ENCODE measurements around the gene MYL9. TPM values are rescaled to one million over a fixed set of nuclear protein-coding genes. Genes with fewer than 3 reads are reported as not detected.

The MYL9 gene
- total RNA-seq, 4 donors from 2014 or later, result 34.2 to 99.0 (median 58.2) TPM

- TF ChIP-seq, protein P1, sequence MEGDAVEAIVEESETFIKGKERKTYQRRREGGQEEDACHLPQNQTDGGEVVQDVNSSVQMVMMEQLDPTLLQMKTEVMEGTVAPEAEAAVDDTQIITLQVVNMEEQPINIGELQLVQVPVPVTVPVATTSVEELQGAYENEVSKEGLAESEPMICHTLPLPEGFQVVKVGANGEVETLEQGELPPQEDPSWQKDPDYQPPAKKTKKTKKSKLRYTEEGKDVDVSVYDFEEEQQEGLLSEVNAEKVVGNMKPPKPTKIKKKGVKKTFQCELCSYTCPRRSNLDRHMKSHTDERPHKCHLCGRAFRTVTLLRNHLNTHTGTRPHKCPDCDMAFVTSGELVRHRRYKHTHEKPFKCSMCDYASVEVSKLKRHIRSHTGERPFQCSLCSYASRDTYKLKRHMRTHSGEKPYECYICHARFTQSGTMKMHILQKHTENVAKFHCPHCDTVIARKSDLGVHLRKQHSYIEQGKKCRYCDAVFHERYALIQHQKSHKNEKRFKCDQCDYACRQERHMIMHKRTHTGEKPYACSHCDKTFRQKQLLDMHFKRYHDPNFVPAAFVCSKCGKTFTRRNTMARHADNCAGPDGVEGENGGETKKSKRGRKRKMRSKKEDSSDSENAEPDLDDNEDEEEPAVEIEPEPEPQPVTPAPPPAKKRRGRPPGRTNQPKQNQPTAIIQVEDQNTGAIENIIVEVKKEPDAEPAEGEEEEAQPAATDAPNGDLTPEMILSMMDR (IDR thresholded peaks at IDR 0.05), result no peak
- no peak for TF ChIP-seq POLR2A (IDR thresholded peaks at IDR 0.05)
- H3K27ac ChIP-seq, result peak overlapping the region in 2 of 4 donors; percentile 25 to 54
- no peak overlapping the region for H3K4me3 ChIP-seq
Observed at GRCh38 chr20:36538026-36538722, 3.1 kb upstream of the MYL9 start.

DNA sequence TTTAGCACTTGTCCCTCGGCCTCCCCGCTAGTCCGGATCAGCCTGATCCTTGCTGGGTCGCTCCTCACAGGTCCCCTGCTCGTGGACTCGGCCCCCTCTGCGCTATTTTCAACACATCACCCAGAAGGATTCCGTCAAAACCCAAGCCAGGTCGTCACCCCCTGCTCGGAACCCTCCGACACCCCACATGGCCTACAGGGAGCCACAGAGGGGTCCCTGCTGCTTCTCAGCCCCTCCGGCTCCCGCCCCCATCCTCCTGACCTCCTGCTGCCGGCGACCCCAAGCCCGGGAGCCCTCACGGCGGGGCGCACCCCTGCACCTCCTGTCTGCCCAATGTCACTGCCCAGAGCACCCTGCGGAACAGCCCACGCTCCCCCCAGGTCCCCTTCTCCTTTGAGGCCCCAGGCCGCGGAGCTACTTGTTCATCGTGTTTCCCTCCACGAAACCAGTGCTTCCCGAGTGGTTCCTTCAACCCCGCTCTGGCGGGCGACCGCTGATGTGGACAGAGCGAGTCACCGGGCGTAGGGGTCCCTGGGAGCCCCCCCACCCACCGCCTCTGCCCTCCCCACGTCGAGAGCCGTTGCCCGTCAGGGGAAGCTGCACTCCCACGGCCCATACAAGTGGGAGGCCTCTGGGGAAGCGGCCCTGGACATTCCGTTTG lies 638 bp upstream of the MYL9 start:
- no peaks in the 10 kb centered on the region for H3K9me3 ChIP-seq
- DNase-seq, result no peak
- no peaks in the 10 kb centered on the region for H3K36me3 ChIP-seq
- H3K27me3 ChIP-seq, result no peaks in the 10 kb centered on the region
- TF ChIP-seq, protein P1 (IDR thresholded peaks at IDR 0.05), result no peak
- no peak for TF ChIP-seq POLR2A (IDR thresholded peaks at IDR 0.05)
- H3K27ac ChIP-seq, result peak overlapping the region; percentile 69 to 87 (median 82)
- H3K4me1 ChIP-seq, result peaks cover 0 to 19% (median 0%) of the 10 kb centered on the region in 4 donors
- peak overlapping the region; percentile 43 to 60 (median 54) for H3K4me3 ChIP-seq

More at GRCh38 chr20:36538026-36538722, 3.1 kb upstream of the MYL9 start:
- H3K9me3 ChIP-seq, result no peaks in the 10 kb centered on the region
- H3K4me1 ChIP-seq, result peaks cover 0 to 9% (median 0%) of the 10 kb centered on the region in 4 donors
- peak in 1 of 3 donors; percentile 23 for DNase-seq
- H3K36me3 ChIP-seq, result no peaks in the 10 kb centered on the region
- no peaks in the 10 kb centered on the region for H3K27me3 ChIP-seq

DNA sequence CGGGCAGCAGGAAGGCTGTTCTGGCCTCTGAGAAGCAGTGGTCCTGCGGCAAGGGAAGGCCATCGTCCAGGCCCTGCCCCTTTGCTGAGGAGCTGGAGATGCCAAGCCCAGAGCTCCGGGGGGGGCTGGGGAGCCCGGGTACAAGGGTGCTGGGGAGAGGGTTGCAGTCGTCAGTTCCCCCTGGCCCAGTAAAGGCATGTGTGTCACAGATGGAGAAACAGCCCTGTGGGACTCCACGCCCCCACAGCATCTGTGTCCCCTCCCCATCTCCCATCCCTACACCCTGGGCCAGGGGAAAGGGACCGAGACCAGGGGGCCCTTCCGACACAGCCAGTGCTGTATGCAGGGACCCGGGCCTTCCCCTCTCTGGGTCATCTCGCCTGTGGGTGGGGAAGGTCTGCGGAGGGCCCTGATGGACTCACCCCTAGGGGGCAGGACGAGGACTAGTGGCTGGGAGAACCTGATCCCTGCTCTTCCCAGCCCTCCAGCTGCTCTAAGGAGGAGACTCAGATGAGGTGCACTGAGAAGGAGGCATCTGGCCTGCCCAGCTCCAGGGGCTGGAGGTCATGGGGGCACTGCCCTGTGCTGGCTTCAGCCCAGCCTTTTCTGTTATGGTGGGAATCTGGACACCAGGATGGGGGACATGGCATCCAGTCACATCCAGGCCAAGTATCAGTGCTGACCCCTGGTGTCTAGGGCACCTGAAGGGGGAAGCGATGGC lies 609 bp downstream of the MYL9 start:
- Histone ChIP-seq H3K4me1 (peaks cover 0 to 19% (median 0%) of the 10 kb centered on the region in 4 donors), H3K36me3 (no peaks in the 10 kb centered on the region), H3K27me3 (no peaks in the 10 kb centered on the region), H3K4me3 (peak overlapping the region; percentile 43 to 60 (median 54)), H3K9me3 (no peaks in the 10 kb centered on the region), H3K27ac (peak overlapping the region; percentile 69 to 87 (median 82))
- DNase-seq, result no peak
- TF ChIP-seq, protein P1 (IDR thresholded peaks at IDR 0.05), result peak in 4 of 6 experiments; percentile 5 to 28 (median 19)
- TF ChIP-seq POLR2A (IDR thresholded peaks at IDR 0.05), result no peak

DNA sequence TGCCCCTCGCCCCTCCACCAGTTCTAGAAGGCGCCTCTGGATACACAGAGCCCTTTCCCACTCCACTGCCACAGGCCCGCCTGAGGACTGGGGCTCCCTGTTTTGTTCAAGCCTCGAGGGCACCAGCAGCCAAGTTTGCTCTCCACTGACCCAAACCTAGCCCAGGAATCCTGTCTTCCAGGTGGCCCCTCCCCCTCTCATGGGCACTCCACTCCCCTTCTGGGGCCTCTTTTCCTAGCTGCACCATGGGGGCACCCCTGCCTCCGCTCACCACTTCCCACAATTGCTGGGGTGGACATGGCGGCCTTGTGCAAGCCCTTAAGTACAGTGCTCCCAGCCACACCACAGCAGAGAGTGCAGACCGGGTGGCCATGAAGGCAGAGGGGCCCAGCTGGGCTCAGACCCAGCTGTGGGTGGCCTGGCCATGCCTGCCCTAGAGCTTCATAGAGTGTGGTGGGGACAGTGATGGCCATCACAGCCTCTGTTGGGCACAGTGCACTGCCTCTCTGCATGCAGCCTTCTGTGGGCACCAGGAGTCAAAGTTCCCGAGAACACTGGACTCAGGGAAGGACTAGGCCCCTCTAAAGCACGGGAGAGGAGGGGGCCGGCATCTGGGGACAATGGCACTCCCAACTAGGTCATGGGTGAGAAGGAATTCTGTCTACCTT lies 1.3 kb downstream of the MYL9 start:
- Histone ChIP-seq H3K9me3 (no peaks in the 10 kb centered on the region), H3K4me3 (peak overlapping the region; percentile 43 to 60 (median 54)), H3K27me3 (no peaks in the 10 kb centered on the region), H3K27ac (peak overlapping the region; percentile 69 to 87 (median 82)), H3K36me3 (no peaks in the 10 kb centered on the region), H3K4me1 (peaks cover 0 to 19% (median 0%) of the 10 kb centered on the region in 4 donors)
- TF ChIP-seq POLR2A (IDR thresholded peaks at IDR 0.05), result no peak
- TF ChIP-seq, protein P1 (IDR thresholded peaks at IDR 0.05), result no peak
- no peak for DNase-seq

Measured in Peyer's patch (tissue), 4 donors.